SH-SY5Y (cell line): ENCODE results near the gene NEU2.

ENCODE experiments used
- GATA2 ChIP-seq: IDR thresholded peaks from 2 replicates; pipeline ENCODE4 v1.6.1; 2011; ENCODE audit warnings: mild to moderate bottlenecking, low read depth, low read length
- GATA3 ChIP-seq: IDR thresholded peaks from 2 replicates; pipeline ENCODE4 v1.6.1; 2011; ENCODE audit warnings: low read depth, mild to moderate bottlenecking, low read length, moderate library complexity

GRCh38 chr2:233065954-233066470 is 33.5 kb downstream of the NEU2 start:
- TF ChIP-seq GATA2, result no peak
- no peak for TF ChIP-seq GATA3
